ENCODE data around the gene MVB12B. TPM values are rescaled to one million over a fixed set of nuclear protein-coding genes. Genes with fewer than 3 reads are reported as not detected.
A peak's percentile ranks its signal among the peaks of the same experiment; 100 is the strongest.

Gene MVB12B
- total and polyA plus RNA-seq, 2 of the 4 experiments (the other 2 are of a cell fraction): 2.0 to 4.0 TPM

DNA sequence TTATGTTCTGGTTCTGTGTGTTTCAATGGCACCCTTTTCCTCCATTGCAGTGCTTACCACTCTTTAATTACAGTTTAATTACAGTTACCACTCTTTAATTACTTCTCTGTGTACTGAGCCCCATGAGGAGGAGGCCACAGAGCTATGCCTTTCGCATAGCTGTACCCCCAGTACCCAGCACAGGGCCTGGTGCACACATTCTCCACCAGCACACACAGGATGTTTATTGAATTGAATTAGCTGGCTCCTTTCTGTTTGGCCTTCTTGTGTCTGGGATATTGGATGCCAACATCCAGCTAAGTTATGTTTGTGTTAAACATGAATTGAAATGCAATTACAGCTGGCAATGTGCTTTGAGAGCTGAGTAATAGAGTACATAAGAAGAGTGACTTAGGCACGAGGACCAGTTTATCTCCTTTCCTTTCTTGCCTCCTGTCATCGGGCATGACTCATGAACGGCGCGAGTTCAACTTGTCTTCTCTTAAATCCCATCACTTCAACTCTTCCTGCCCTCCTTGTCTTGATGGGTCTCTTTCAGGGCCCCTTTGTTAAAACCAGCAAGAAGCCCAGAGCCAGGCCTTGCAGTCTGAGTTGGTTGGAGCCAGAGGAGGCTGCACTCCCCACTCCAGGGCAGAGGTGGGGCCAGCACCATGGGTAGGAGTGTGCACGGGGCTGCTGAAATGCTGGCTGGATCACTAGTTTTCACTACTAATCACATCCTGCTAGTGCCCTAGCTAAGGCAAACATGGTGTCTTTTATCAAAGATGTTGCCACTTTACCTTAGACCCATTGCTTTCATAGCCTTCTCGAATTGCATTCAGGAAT, 37.4 kb downstream of the MVB12B start:
- Histone ChIP-seq H3K14ac (replicated peaks; ENCODE audit: low read depth, low read length) (no peak overlapping the region), H3K27ac (ENCODE audit: insufficient read depth, low read length) (no peak overlapping the region), H2AK9ac (replicated peaks; ENCODE audit: low read depth, low read length, poor library complexity) (no peak overlapping the region), H4K5ac (ENCODE audit: low read depth, low read length) (no peak overlapping the region), H3K4me3 (ENCODE audit: insufficient read depth, low read depth, low read length) (no peak overlapping the region), H2AK5ac (ENCODE audit: low read depth, low read length) (no peak overlapping the region), H3K56ac (ENCODE audit: extremely low read depth, insufficient read depth, low read length) (no peak overlapping the region), H3K9me3 (ENCODE audit: control insufficient read depth, insufficient read depth, low read length) (peaks cover 4% of the 10 kb centered on the region), H2BK120ac (ENCODE audit: low read depth, low read length) (no peak overlapping the region), H4K8ac (ENCODE audit: low read depth in 2 of 2, low read length in 2 of 2) (no peak overlapping the region), H4K20me1 (ENCODE audit: insufficient read depth, low read length) (no peaks in the 10 kb centered on the region; the same call in 1 of the 2 replicates), H3K18ac (ENCODE audit: low read depth, low read length) (no peak overlapping the region), H3K4me1 (ENCODE audit: control insufficient read depth, insufficient read depth, low read length) (0 out of 2 replicates have a peak, but pooled peaks cover 3% of the 10 kb centered on the region), H2BK20ac (ENCODE audit: low read depth, low read length) (no peak overlapping the region), H4K91ac (ENCODE audit: insufficient read depth, low read depth, low read length) (no peak overlapping the region), H3K79me1 (ENCODE audit: low read depth in 1 of 2, low read length in 2 of 2) (peaks cover 0 to 12% of the 10 kb centered on the region in 2 experiments; a peak in 3 of 4 replicates), H3K4ac (ENCODE audit: low read depth, low read length) (no peak overlapping the region), H2BK5ac (ENCODE audit: low read depth, low read length, poor library complexity, severe bottlenecking) (no peak overlapping the region), H2AFZ (replicated peaks; ENCODE audit: low read length, poor library complexity) (peak overlapping the region; percentile 18), H3K27me3 (ENCODE audit: control insufficient read depth, insufficient read depth, low read length) (no peaks in the 10 kb centered on the region), H3K9me1 (ENCODE audit: insufficient read depth, low read length) (peaks cover 3% of the 10 kb centered on the region), H3K9ac (ENCODE audit: low read depth, low read length) (no peak overlapping the region), H3K4me2 (ENCODE audit: low read depth, low read length) (no peak overlapping the region), H3K23ac (ENCODE audit: low read depth, low read length) (no peak overlapping the region), H2BK15ac (ENCODE audit: low read depth, low read length) (no peak overlapping the region), H3K36me3 (ENCODE audit: control insufficient read depth, insufficient read depth, low read length) (no peaks in the 10 kb centered on the region)
- ATAC-seq (ENCODE audit: low read depth) (peak; percentile 83), DNase-seq (peak; percentile 73)
- in situ Hi-C loops (cut with MboI; ENCODE audit: low sequenced_read_pairs) (no loop called here), dilution Hi-C loops (cut with HindIII; ENCODE audit: low sequenced_read_pairs, unreplicated experiment) (no loop called here), intact Hi-C loops (cut with micrococcal nuclease) (no loop called here)
- CTCF ChIA-PET: interaction anchor here (1.0 kb wide), 1 partner anchor 35 kb away, joined by 3 read pairs; no protein-coding TSS in a partner anchor
- BruUV-seq (replicated peaks): no TSS peak
- WGBS, 2 experiments (ENCODE audit: extremely low coverage in 2 of 2, insufficient read length in 1 of 2): no CpG with 5 or more reads among the region's 8 CpGs
- POLR2A ChIA-PET (ENCODE audit: unreplicated experiment): no interaction called here
- TF ChIP-seq POLR2A (IDR thresholded peaks at IDR 0.05; ENCODE audit: low read depth, low read length): no peak
- TF ChIP-seq RFX5 (IDR thresholded peaks at IDR 0.05; ENCODE audit: low read depth, low read length): no peak
- TF ChIP-seq BHLHE40 (IDR thresholded peaks at IDR 0.05; ENCODE audit: low read depth, low read length): peak; percentile 76
- 0 out of 2 replicates have a peak, but pooled peaks have one; percentile 4 for TF ChIP-seq FOS (IDR thresholded peaks at IDR 0.05; ENCODE audit: low read depth, low read length)
- TF ChIP-seq MAZ (IDR thresholded peaks at IDR 0.05; ENCODE audit: borderline replicate concordance, low read depth, low read length): no peak
- no peak for TF ChIP-seq MXI1 (IDR thresholded peaks at IDR 0.05; ENCODE audit: borderline replicate concordance, low read depth, low read length)
- TF ChIP-seq RAD21 (IDR thresholded peaks at IDR 0.05; ENCODE audit: low read length): no peak
